ENCODE measurements around the gene DNAJC12. TPM values are rescaled to one million over a fixed set of nuclear protein-coding genes. Genes with fewer than 3 reads are reported as not detected.

Gene DNAJC12
- total and polyA plus RNA-seq, 2 of the 8 experiments (the other 6 are each of a cell fraction or from before 2014, with no cell fraction given): 0.86 to 4.2 TPM

DNA sequence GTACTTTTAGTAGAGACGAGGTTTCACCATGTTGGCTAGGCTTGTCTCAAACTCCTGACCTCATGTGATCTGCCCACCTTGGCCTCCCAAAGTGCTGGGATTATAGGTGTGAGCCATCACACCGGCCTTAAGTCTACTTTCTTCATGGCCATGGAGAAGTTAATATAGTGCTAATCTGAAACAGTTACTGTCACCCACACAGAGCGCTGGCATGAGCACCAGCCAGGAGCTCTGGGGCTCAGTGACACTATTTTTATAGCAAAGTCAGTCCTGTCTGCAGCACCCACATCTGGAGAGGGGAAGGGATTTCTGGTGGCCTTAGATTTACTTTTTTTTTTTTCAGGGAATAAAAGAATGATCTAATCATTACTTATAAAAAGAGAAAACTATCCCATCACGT is 21.3 kb downstream of the DNAJC12 start:
- CTCF ChIA-PET (ENCODE audit: partially characterized antibody): interaction anchor here (0.6 to 0.7 kb wide), 2 partner anchors 31 to 63 kb away, joined by 3 read pairs; no protein-coding TSS in a partner anchor
- H3K14ac ChIP-seq (ENCODE audit: insufficient read length): no peak overlapping the region
- H3K27ac ChIP-seq (ENCODE audit: low read depth, low read length): no peak overlapping the region
- H3K23me2 ChIP-seq (ENCODE audit: low read depth, low read length): no peaks in the 10 kb centered on the region
- H3K9ac ChIP-seq (replicated peaks in 1 of 4; ENCODE audit: extremely low read depth in 1 of 4, low read depth in 3 of 4, low read length in 3 of 4): no peak overlapping the region
- H3K4me2 ChIP-seq (ENCODE audit: insufficient read depth in 1 of 2, low read depth in 2 of 2, low read length in 2 of 2): no peak overlapping the region
- H2BK15ac ChIP-seq (ENCODE audit: low read length): no peak overlapping the region
- H3K9me3 ChIP-seq (ENCODE audit: insufficient read depth in 2 of 2, low read depth in 1 of 2, low read length in 1 of 2): no peaks in the 10 kb centered on the region
- no peak overlapping the region for H3K18ac ChIP-seq (ENCODE audit: extremely low read depth, low read length)
- no peak overlapping the region for H4K5ac ChIP-seq (ENCODE audit: insufficient read length, low read depth, low read length)
- TF ChIP-seq CREB1 (IDR thresholded peaks at IDR 0.05) (no peak), NANOG (IDR thresholded peaks at IDR 0.05; ENCODE audit: insufficient read depth, low read depth, low read length, poor library complexity, severe bottlenecking) (no peak), RNF2 (IDR thresholded peaks at IDR 0.05; ENCODE audit: borderline replicate concordance, low read depth, low read length, missing control alignments, poor library complexity, severe bottlenecking) (no peak), EGR1 (IDR thresholded peaks at IDR 0.05; ENCODE audit: borderline replicate concordance, low read depth, low read length) (no peak), KDM1A (IDR thresholded peaks at IDR 0.05; ENCODE audit: borderline replicate concordance, low read length) (no peak), CHD1 (IDR thresholded peaks at IDR 0.05; ENCODE audit: low read depth, low read length) (no peak), SRF (IDR thresholded peaks at IDR 0.05; ENCODE audit: low read depth, low read length) (no peak), YY1 (IDR thresholded peaks at IDR 0.05; ENCODE audit: low read depth, low read length) (no peak), FOSL1 (IDR thresholded peaks at IDR 0.05; ENCODE audit: insufficient read depth, low read depth, low read length) (no peak)
- TF ChIP-seq, protein P1, sequence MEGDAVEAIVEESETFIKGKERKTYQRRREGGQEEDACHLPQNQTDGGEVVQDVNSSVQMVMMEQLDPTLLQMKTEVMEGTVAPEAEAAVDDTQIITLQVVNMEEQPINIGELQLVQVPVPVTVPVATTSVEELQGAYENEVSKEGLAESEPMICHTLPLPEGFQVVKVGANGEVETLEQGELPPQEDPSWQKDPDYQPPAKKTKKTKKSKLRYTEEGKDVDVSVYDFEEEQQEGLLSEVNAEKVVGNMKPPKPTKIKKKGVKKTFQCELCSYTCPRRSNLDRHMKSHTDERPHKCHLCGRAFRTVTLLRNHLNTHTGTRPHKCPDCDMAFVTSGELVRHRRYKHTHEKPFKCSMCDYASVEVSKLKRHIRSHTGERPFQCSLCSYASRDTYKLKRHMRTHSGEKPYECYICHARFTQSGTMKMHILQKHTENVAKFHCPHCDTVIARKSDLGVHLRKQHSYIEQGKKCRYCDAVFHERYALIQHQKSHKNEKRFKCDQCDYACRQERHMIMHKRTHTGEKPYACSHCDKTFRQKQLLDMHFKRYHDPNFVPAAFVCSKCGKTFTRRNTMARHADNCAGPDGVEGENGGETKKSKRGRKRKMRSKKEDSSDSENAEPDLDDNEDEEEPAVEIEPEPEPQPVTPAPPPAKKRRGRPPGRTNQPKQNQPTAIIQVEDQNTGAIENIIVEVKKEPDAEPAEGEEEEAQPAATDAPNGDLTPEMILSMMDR (IDR thresholded peaks at IDR 0.05; ENCODE audit: control extremely low read depth in 1 of 3, insufficient read depth in 1 of 3, low read depth in 1 of 3, low read length in 3 of 3): no peak
- H3K56ac ChIP-seq (replicated peaks; ENCODE audit: insufficient read length, low read depth, low read length): no peak overlapping the region
- no peak overlapping the region for H2BK120ac ChIP-seq (replicated peaks; ENCODE audit: low read depth, low read length)
- H3K4me1 ChIP-seq (replicated peaks in 1 of 4; ENCODE audit: control insufficient read depth in 3 of 4, insufficient read depth in 4 of 4, low read length in 3 of 4): no peaks in the 10 kb centered on the region
- DNase-seq (ENCODE audit: low read depth in 1 of 2, low spot score in 2 of 2) (no peak), FAIRE-seq (no peak)
- POLR2A ChIA-PET (ENCODE audit: partially characterized antibody): interaction anchor here (0.5 kb wide), 1 partner anchor 11 kb away, joined by 4 read pairs; no protein-coding TSS in a partner anchor
- no peak overlapping the region for H4K91ac ChIP-seq (replicated peaks; ENCODE audit: insufficient read length, low read length)
- H3K79me1 ChIP-seq (ENCODE audit: low read depth, low read length): no peaks in the 10 kb centered on the region
- no peaks in the 10 kb centered on the region for H3K27me3 ChIP-seq (replicated peaks in 1 of 4; ENCODE audit: control insufficient read depth in 3 of 4, extremely low read depth in 1 of 4, insufficient read depth in 3 of 4, low read length in 3 of 4)
- 95% methylated on average over 4 of the region's 4 CpGs; no CpG with 5 or more reads in 1 of the 2 experiments for WGBS, 2 experiments (ENCODE audit: extremely low coverage in 1 of 2, insufficient coverage in 1 of 2, insufficient read length in 1 of 2, insufficient replicate concordance in 2 of 2, low coverage in 1 of 2, low lambda C conversion rate in 2 of 2, missing lambda C conversion rate in 1 of 2)
- no peak overlapping the region for H2AFZ ChIP-seq (ENCODE audit: low read length)
- no peak overlapping the region for H4K8ac ChIP-seq (ENCODE audit: extremely low read depth, insufficient read depth, low read length)
- H4K20me1 ChIP-seq (replicated peaks in 1 of 2; ENCODE audit: control insufficient read depth in 1 of 2, insufficient read depth in 2 of 2, low read length in 2 of 2): no peaks in the 10 kb centered on the region
- H2BK5ac ChIP-seq (ENCODE audit: low read depth, low read length): no peak overlapping the region
- no peaks in the 10 kb centered on the region for H3K79me2 ChIP-seq (ENCODE audit: control insufficient read depth in 1 of 2, insufficient read depth in 2 of 2, low read length in 2 of 2)
- no peaks in the 10 kb centered on the region for H3K36me3 ChIP-seq (ENCODE audit: control insufficient read depth in 2 of 4, insufficient read depth in 4 of 4, low read length in 3 of 4)
- no peak overlapping the region for H2BK12ac ChIP-seq (ENCODE audit: low read depth, low read length)
- H3K4ac ChIP-seq (replicated peaks; ENCODE audit: insufficient read length, low read depth, low read length): no peak overlapping the region
- no peak overlapping the region for H3K4me3 ChIP-seq (ENCODE audit: extremely low read depth in 1 of 4, insufficient read depth in 2 of 4, low read depth in 3 of 4, low read length in 4 of 4)
- H2AK5ac ChIP-seq (ENCODE audit: low read depth, low read length): no peak overlapping the region
- H3K23ac ChIP-seq (ENCODE audit: insufficient read length): no peak overlapping the region
- no peak overlapping the region for H2BK20ac ChIP-seq (ENCODE audit: low read length)
